GM18519 (cell line): ENCODE data around the gene DMGDH.

ENCODE experiments used
- ATAC-seq: cut with Tn5 transposase; IDR thresholded peaks from one replicate; pipeline ENCODE4 v1.9.1; 2021; ENCODE audit warnings: mild to moderate bottlenecking, moderate library complexity; ENCODE audit not compliant: unreplicated experiment, low FRiP score

The DMGDH gene

GRCh38 chr5:79069488-79070349 lies at the start of gene DMGDH, which contains the start of gene BHMT2:
DMGDH (minus strand) TSS chr5:79069674; CDS start chr5:79069620, 54 bp downstream.
BHMT2 (plus strand) TSS chr5:79069767; CDS start chr5:79069783, 16 bp downstream.
- no peak for ATAC-seq

GRCh38 chr5:79112703-79113058 lies 43.2 kb upstream of the DMGDH start:
- no peak for ATAC-seq

- no peak for ATAC-seq
Observed at GRCh38 chr5:79111960-79112702, 42.7 kb upstream of the DMGDH start.

GRCh38 chr5:79111387-79111959 lies 42.0 kb upstream of the DMGDH start, which contains the start of gene BHMT:
BHMT (plus strand) TSS chr5:79111809; CDS start chr5:79111886, 77 bp downstream.
- no peak for ATAC-seq

GRCh38 chr5:79109527-79110492 lies 40.3 kb upstream of the DMGDH start:
- no peak for ATAC-seq

GRCh38 chr5:79108792-79109191 lies 39.3 kb upstream of the DMGDH start:
- no peak for ATAC-seq

- ATAC-seq, result no peak
Observed at GRCh38 chr5:79108086-79108485, 38.6 kb upstream of the DMGDH start.

- ATAC-seq, result no peak
Observed at GRCh38 chr5:79107020-79107796, 37.7 kb upstream of the DMGDH start.

- ATAC-seq, result no peak
Observed at GRCh38 chr5:79105868-79106267, 36.4 kb upstream of the DMGDH start.

- no peak for ATAC-seq
Observed at GRCh38 chr5:79093762-79094161, 24.3 kb upstream of the DMGDH start.

- ATAC-seq, result no peak
Observed at GRCh38 chr5:79091064-79091463, 21.6 kb upstream of the DMGDH start.

GRCh38 chr5:79088507-79088906 lies 19.0 kb upstream of the DMGDH start:
- no peak for ATAC-seq

- ATAC-seq, result no peak
Observed at GRCh38 chr5:79086116-79086515, 16.6 kb upstream of the DMGDH start.

GRCh38 chr5:79081779-79082178 lies 12.3 kb upstream of the DMGDH start:
- no peak for ATAC-seq

GRCh38 chr5:79080804-79081203 lies 11.3 kb upstream of the DMGDH start:
- ATAC-seq, result no peak

- no peak for ATAC-seq
Observed at GRCh38 chr5:79077680-79078365, 8.3 kb upstream of the DMGDH start.

- ATAC-seq, result no peak
Observed at GRCh38 chr5:79076819-79077218, 7.3 kb upstream of the DMGDH start.

- ATAC-seq, result no peak
Observed at GRCh38 chr5:79075646-79076426, 6.4 kb upstream of the DMGDH start.
